ENCODE data around the gene FAM229A.

FAM229A gene

DNA sequence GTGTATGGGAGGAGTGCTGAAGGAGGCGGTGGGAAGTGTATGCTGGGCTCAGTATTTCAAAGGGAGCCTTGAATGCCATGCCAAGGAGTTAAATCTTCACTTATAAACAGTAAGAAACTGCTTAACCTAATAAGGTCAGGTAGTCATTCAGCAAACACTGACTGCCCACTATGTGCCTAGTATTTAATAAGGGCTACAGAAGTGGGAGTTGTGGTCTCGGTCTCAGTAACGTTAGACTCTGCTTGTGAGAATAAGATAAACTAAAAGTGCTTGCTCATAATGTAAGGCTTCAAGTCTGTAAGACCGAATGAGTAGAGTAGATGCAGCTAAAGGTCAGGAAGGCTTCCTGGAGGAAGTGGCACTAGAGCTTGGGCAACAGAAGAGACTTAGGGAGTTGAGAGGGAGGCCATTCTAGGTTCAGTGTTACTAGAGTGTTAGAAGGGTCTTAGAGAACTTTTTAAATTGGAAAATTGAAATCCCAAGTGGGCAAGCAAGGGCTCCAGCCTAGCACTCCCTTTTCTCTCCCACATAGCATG is 32.3 kb downstream of the FAM229A start:
- DNase-seq (ENCODE audit: low spot score): no peak

DNA sequence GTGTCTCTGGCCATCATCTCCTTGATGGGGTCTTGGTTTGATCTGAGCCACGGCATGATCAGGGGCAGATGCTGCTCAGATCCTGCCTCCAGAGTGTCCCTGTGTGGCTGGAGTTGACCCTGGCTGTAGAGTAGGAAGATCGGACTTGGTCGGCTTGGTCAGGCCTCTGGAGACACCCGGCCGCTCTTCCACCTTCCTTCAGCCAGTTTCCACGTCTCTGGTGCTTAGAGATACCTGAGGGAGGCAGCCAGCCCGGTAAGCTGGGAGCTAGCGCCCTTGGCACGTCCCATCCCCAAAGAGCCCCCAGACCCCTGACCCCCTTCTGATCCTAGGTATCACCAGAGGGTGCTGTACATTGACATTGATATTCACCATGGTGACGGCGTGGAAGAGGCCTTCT is 35.1 kb downstream of the FAM229A start:
- no peak for DNase-seq (ENCODE audit: low spot score)

DNA sequence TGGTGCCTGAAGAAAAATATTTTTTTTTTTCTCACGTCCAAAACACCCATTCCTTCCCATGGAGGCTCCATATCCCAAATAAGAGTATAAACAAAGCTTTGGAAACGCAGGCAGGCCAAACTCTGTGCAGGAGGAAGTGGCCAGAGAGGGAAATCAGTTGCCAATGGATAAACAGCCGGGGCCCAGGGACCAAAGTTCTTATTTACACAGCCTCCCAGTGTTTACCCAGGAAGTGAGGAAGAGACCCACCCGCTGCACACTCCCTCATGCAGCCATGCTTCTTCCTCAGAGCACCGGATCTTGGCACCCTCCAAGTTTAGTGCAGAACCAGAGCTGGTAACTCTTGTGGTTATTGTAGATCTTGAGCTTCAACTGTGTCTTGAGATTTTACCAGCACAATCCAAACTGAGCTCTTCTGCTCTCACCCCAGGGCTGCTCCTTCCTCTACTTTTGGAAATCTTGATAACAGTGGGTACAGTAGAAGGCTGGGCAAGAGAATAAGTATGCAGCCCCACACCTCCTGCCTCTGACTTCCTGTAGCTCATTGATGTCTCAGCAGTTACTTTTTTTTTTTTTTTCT is 40.5 kb downstream of the FAM229A start:
- DNase-seq (ENCODE audit: low spot score): peak; percentile 51

DNA sequence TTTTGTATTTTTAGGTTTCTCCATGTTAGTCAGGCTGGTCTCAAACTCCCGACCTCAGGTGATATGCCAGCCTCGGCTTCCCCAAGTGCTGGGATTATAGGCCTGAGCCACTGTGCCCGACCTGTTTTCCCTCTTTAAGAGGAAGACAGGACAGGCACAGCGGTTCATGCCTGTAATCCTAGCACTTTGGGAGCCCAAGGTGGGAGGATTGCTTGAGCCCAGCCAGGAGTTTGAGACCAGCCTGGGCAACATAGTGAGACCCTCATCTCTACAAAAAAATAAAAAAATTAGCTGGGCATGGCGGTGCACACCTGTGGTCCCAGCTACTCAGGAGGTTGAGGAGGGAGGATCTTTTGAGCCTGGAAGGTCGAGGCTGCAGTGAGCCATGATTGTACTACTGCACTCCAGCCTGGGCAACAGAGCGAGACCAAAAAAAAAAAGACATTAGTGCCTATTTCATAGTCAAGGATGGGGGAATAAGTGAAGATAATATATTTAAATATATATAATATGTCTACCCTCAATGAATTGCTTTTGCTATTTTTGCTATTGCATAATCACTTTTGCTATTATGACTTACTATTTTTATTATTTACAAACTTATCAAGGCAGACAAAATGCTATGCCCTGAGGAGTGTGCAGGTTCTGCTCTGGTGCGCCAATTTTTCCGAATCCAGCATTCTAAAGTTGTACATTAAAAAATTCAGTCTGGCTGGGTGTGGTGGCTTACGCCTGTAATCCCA is 44.0 kb downstream of the FAM229A start:
- no peak for DNase-seq (ENCODE audit: low spot score)

DNA sequence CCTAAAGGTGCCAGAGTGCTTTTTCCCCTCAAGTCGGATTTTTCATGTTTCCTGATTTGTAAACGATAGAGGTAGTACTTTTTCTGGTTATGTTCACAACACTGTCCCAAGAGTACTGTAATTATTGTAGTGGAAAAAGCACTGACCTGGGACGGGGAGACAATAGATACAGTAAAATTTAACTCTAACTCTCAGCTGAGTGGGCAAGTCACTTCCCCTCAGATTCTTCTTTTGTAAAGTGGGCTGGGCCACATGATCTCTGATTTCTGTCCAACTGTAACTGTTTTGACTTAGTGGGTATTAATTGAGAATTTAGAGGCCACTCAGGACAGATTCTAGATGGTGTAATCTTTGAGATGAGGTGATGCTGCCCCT is 45.4 kb downstream of the FAM229A start:
- no peak for DNase-seq (ENCODE audit: low spot score)

DNA sequence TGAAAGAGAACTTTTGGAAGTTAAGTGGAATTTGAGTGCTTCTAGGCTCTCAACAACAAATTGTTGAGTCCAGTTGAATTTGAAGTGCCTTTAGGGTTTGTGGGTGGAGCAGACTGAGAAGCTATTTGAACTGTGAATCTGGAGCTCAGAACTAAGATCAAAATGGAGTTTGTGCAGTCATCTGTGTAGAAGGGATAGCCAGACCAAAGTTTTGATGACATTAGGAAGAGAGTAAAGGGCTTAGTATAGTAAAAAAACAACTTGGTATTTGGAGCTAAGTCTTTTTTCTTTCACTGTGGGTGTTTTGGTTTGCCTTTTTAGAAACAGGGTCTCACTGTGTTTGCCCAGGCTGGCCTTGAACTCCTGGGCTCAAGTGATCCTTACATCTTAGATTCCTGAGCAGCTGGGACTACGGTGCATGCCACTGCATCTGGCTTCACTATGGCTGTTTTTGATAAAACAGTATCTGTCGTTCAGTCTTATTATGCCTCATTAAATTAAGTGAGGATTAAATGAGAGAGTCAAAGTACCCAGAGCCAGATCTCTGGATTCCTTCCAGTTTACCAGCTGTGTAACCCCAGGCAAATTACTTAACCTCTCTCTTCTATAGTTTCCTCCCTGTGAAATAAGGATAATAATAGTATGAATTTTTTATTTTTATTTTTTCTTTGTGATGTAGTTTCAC is 50.4 kb downstream of the FAM229A start:
- no peak for DNase-seq (ENCODE audit: low spot score)

Measured in kidney tubule cell (primary cell).